Neural progenitor cell (in vitro differentiated cells): ENCODE results near the gene CFAP20DC.

Experiments
- CTCF ChIP-seq: fragments of 200-600 bp; sonication (generic); IDR thresholded peaks from 2 replicates; pipeline ENCODE4 v1.5.1; 2017; ENCODE audit warnings: antibody characterized with exemption, mild to moderate bottlenecking
- EZH2 ChIP-seq: fragments of 200-600 bp; sonication (generic); IDR thresholded peaks from 2 replicates; pipeline ENCODE4 v1.6.1; 2017; ENCODE audit warnings: antibody characterized with exemption, mild to moderate bottlenecking, moderate library complexity
- EZH2phosphoT487 ChIP-seq: fragments of 200-600 bp; sonication (generic); IDR thresholded peaks from 2 replicates; pipeline ENCODE4 v1.6.1; 2017; ENCODE audit warnings: antibody characterized with exemption

- no peak for TF ChIP-seq CTCF
- no peak for TF ChIP-seq EZH2phosphoT487
- no peak for TF ChIP-seq EZH2
These were observed 294.7 kb downstream of the CFAP20DC start for GRCh38 chr3:58755150-58755549.
